Caco-2 (cell line): ENCODE measurements around the gene MYBPHL. TPM values are rescaled to one million over a fixed set of nuclear protein-coding genes. Genes with fewer than 3 reads are reported as not detected.

Experiments
- BruUV-seq: library from RNA; stranded (reverse); fragments of 400-500 nt; replicated peaks from 2 replicates; lab custom pipeline; 2021; lab: Mats Ljungman, UMichigan
- CTCF ChIA-PET: fragments of 300-600 bp; sonication (Branson Sonifier 250); formaldehyde crosslinking; loops from one replicate; lab custom pipeline; 2022; ENCODE audit warnings: antibody characterized with exemption; lab: Charles Lee
- POLR2A ChIA-PET: fragments of 300-600 bp; sonication (Branson Sonifier 250); formaldehyde crosslinking; loops from one replicate; lab custom pipeline; 2022; ENCODE audit warnings: antibody characterized with exemption; lab: Charles Lee
- DNase-seq, 2 experiments: peaks; one replicate each; pipeline versions ENCODE4 v3.0.0 to v3.0.0-alpha.2; 2020 to 2022
- H3K27me3 ChIP-seq: replicated peaks from 2 replicates; pipeline ENCODE4 v1.6.0; 2011; ENCODE audit warnings: low read length; ENCODE audit not compliant: control insufficient read depth, insufficient read depth
- H3K36me3 ChIP-seq: 2 replicates; pipeline ENCODE4 v1.5.1; 2011; ENCODE audit warnings: low read length; ENCODE audit not compliant: control insufficient read depth, insufficient read depth
- H3K4me1 ChIP-seq: fragments of 250-450 bp; sonication (Bioruptor Pico); 2 replicates; pipeline ENCODE4 v1.5.1; 2020; ENCODE audit warnings: mild to moderate bottlenecking
- H3K4me3 ChIP-seq: 2 replicates; pipeline ENCODE4 v1.5.1; 2011; ENCODE audit warnings: low read depth, mild to moderate bottlenecking, control low read depth, low read length
- H3K9me3 ChIP-seq: fragments of 250-450 bp; sonication (Bioruptor Pico); 2 replicates; pipeline ENCODE4 v1.5.1; 2020; ENCODE audit warnings: mild to moderate bottlenecking, moderate library complexity
- H3K27ac Mint-ChIP-seq: one replicate; pipeline ENCODE4 v1.8.0; 2022; ENCODE audit warnings: mixed read lengths; ENCODE audit not compliant: unreplicated experiment
- H3K27me3 Mint-ChIP-seq: one replicate; pipeline ENCODE4 v1.8.0; 2022; ENCODE audit warnings: mixed read lengths; ENCODE audit not compliant: insufficient read depth, unreplicated experiment
- H3K36me3 Mint-ChIP-seq: one replicate; pipeline ENCODE4 v1.8.0; 2022; ENCODE audit warnings: mild to moderate bottlenecking, mixed read lengths; ENCODE audit not compliant: insufficient read depth, unreplicated experiment
- H3K4me1 Mint-ChIP-seq: one replicate; pipeline ENCODE4 v1.8.0; 2022; ENCODE audit warnings: low read depth, mixed read lengths; ENCODE audit not compliant: unreplicated experiment
- H3K4me3 Mint-ChIP-seq: one replicate; pipeline ENCODE4 v1.8.0; 2022; ENCODE audit warnings: mild to moderate bottlenecking, moderate library complexity, mixed read lengths; ENCODE audit not compliant: unreplicated experiment
- H3K9me3 Mint-ChIP-seq: one replicate; pipeline ENCODE4 v1.8.0; 2022; ENCODE audit warnings: mixed read lengths; ENCODE audit not compliant: unreplicated experiment
- CTCF ChIP-seq, 2 experiments: fragments of 200-600 bp in 1 of 2; IDR thresholded peaks; 1 replicate in 1 of 2; 2 replicates in 1 of 2; pipeline versions ENCODE4 v1.5.1 to v1.8.0; 2011 to 2022; ENCODE audit warnings: antibody characterized with exemption in 1 of 2, control low read depth in 1 of 2, inconsistent platforms in 1 of 2, low read depth in 1 of 2, low read length in 1 of 2, mild to moderate bottlenecking in 1 of 2, moderate library complexity in 1 of 2; ENCODE audit not compliant: insufficient read depth in 1 of 2, severe bottlenecking in 1 of 2, unreplicated experiment in 1 of 2
- intact Hi-C: fragments of 100-400 bp; cut with micrococcal nuclease; formaldehyde crosslinking; loops from one replicate; pipeline ENCODE4 v1.10.0; 2022; ENCODE audit not compliant: unreplicated experiment
- total RNA-seq: library from RNA; stranded (reverse); gene quantifications from 2 replicates; pipeline ENCODE4 v1.2.3, GENCODE V29; 2022

MYBPHL gene
- total RNA-seq, 1 experiment from 2014 or later = not detected

DNA sequence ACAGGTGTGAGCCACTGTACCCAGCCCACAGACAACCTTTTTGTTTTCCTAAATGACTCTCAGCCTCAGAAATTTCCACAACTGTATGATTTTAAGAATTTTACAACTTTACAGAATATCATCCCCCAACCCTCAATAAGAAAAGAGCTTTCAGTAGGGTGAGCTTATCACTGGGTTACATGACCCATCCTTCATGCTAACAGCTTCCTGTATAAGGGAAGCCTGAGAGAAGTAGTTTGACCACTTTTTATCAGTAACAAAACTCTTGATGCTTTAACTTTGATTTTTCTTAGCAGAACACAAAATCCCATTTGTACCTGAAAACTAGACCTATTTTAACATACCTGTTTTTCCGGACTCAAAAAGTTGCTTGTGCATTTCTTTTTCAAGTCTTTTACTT is 9.7 kb upstream of the MYBPHL start:
- ChIA-PET POLR2A (no interaction called here), CTCF (no interaction called here)
- TF ChIP-seq CTCF (IDR thresholded peaks at IDR 0.05; ENCODE audit: insufficient read depth in 1 of 2, low read depth in 1 of 2, low read length in 1 of 2, severe bottlenecking in 1 of 2, unreplicated experiment in 1 of 2) = no peak
- H3K4me3 Mint-ChIP-seq = no peak overlapping the region
- H3K4me3 ChIP-seq = no peak overlapping the region
- no peak for DNase-seq
- intact Hi-C loops = no loop called here
- no peaks in the 10 kb centered on the region for H3K9me3 ChIP-seq
- H3K27ac Mint-ChIP-seq = no peak overlapping the region
- no peaks in the 10 kb centered on the region for H3K36me3 ChIP-seq
- H3K27me3 Mint-ChIP-seq = no peaks in the 10 kb centered on the region
- H3K4me1 Mint-ChIP-seq = no peaks in the 10 kb centered on the region
- BruUV-seq = no TSS peak
- H3K9me3 Mint-ChIP-seq = no peaks in the 10 kb centered on the region
- no peaks in the 10 kb centered on the region for H3K4me1 ChIP-seq
- peaks cover 16% of the 10 kb centered on the region for H3K36me3 Mint-ChIP-seq
- H3K27me3 ChIP-seq = no peaks in the 10 kb centered on the region

DNA sequence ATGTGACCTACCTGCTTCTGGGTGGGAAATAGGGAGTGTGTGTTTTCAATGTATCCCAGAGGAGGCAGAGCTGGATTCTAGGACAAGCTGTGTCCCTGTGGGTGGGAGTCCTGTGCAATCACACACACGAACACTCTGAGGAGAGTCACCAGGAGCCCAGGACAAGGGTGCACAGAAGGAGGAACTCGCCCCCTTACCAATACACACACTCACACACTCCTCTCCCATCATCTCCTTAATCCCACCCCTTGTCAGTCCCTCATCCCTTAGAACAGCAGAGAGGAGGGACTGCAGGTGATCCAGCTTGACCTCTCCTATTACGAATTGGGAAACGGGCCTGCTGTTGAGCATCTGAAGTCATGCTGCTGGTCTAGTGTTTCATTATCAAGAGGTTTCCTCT is 8.5 kb upstream of the MYBPHL start:
- intact Hi-C loops = no loop called here
- no peak overlapping the region for H3K4me3 ChIP-seq
- H3K27ac Mint-ChIP-seq = no peak overlapping the region
- H3K36me3 ChIP-seq = no peaks in the 10 kb centered on the region
- no peak for TF ChIP-seq CTCF (IDR thresholded peaks at IDR 0.05; ENCODE audit: insufficient read depth in 1 of 2, low read depth in 1 of 2, low read length in 1 of 2, severe bottlenecking in 1 of 2, unreplicated experiment in 1 of 2)
- no peaks in the 10 kb centered on the region for H3K27me3 ChIP-seq
- H3K4me3 Mint-ChIP-seq = no peak overlapping the region
- ChIA-PET CTCF (no interaction called here), POLR2A (no interaction called here)
- H3K9me3 Mint-ChIP-seq = no peaks in the 10 kb centered on the region
- peaks cover 17% of the 10 kb centered on the region for H3K36me3 Mint-ChIP-seq
- H3K4me1 Mint-ChIP-seq = no peaks in the 10 kb centered on the region
- H3K27me3 Mint-ChIP-seq = no peaks in the 10 kb centered on the region
- no peaks in the 10 kb centered on the region for H3K4me1 ChIP-seq
- no peak for DNase-seq
- H3K9me3 ChIP-seq = no peaks in the 10 kb centered on the region
- no TSS peak for BruUV-seq

DNA sequence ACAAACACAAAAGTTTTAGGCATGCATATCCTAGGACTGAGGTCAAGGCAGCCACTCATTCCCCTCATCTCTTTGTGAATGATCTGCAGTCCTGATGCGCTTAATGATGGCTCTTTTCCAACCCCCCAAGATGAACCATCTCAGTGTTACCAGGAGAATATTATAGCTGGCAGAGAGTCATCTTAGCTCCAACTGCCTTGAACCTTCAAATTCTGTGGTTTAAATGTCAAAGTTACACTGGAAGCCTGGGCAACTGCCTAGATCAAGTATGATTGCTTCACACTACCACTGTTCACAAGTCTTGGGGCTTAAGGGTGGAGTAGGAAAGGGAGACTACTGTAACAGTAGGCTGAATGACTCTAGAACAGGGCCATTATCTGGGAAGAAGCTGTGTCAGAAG is 8.0 kb upstream of the MYBPHL start:
- Histone ChIP-seq H3K4me1 (no peaks in the 10 kb centered on the region), H3K27me3 (no peaks in the 10 kb centered on the region), H3K9me3 (no peaks in the 10 kb centered on the region), H3K36me3 (no peaks in the 10 kb centered on the region), H3K4me3 (no peak overlapping the region)
- H3K27me3 Mint-ChIP-seq = no peaks in the 10 kb centered on the region
- CTCF ChIA-PET = no interaction called here
- intact Hi-C loops = no loop called here
- DNase-seq = no peak
- no peaks in the 10 kb centered on the region for H3K9me3 Mint-ChIP-seq
- TF ChIP-seq CTCF (IDR thresholded peaks at IDR 0.05; ENCODE audit: insufficient read depth in 1 of 2, low read depth in 1 of 2, low read length in 1 of 2, severe bottlenecking in 1 of 2, unreplicated experiment in 1 of 2) = no peak
- H3K4me3 Mint-ChIP-seq = no peak overlapping the region
- POLR2A ChIA-PET = no interaction called here
- H3K27ac Mint-ChIP-seq = no peak overlapping the region
- BruUV-seq = no TSS peak
- H3K36me3 Mint-ChIP-seq = peaks cover 17% of the 10 kb centered on the region
- no peaks in the 10 kb centered on the region for H3K4me1 Mint-ChIP-seq
